Right lobe of liver (tissue), 4 donors: ENCODE data around the gene TFF2.

Experiments used
- CTCF ChIP-seq, 4 donors: fragments of 200-600 bp in 3 of 4; fragments of 450-650 bp in 1 of 4; IDR thresholded peaks; one replicate each; pipeline versions ENCODE4 v1.5.1 to v1.8.0; 2016 to 2022; ENCODE audit warnings: antibody characterized with exemption in 4 of 4, mild to moderate bottlenecking in 2 of 4
- POLR2A ChIP-seq: fragments of 450-650 bp; IDR thresholded peaks from one replicate; pipeline ENCODE4 v1.6.1; 2017; ENCODE audit warnings: antibody characterized with exemption, mild to moderate bottlenecking
- donor health status: DM: no; HTN: no; CAD: no.
- donor health status: DM: no; HTN: no; CAD: no.
- donor health status: DM: no; HTN: yes; CAD: no.

- TF ChIP-seq POLR2A (no peak), CTCF (IDR thresholded peaks at IDR 0.05) (no peak)
Measured at GRCh38 chr21:42358261-42358660, 7.5 kb upstream of the TFF2 start.
